HL-60 (cell line): ENCODE measurements around the gene MAPK10.

Source experiments
- DNase-seq, 2 experiments: peaks; one replicate each; pipeline ENCODE4 v3.0.0-alpha.2; 2010 to 2020; ENCODE audit warnings: low read depth in 1 of 2, low spot score in 1 of 2
- H3K27ac ChIP-seq: fragments of 250-450 bp; sonication (Bioruptor Pico); replicated peaks from 2 replicates; pipeline ENCODE4 v1.5.1; 2020; ENCODE audit warnings: mild to moderate bottlenecking, moderate library complexity
- H3K27me3 ChIP-seq: fragments of 250-450 bp; sonication (Bioruptor Pico); 2 replicates; pipeline ENCODE4 v1.5.1; 2021; ENCODE audit warnings: mild to moderate bottlenecking, moderate library complexity; ENCODE audit not compliant: insufficient read depth, poor library complexity, severe bottlenecking
- H3K4me3 ChIP-seq: replicated peaks from 2 replicates; pipeline ENCODE4 v1.5.1; 2011; ENCODE audit warnings: mild to moderate bottlenecking, control low read depth, low read length; ENCODE audit not compliant: insufficient read depth
- GABPA ChIP-seq: IDR thresholded peaks from 2 replicates; pipeline ENCODE4 v1.6.1; 2012; ENCODE audit warnings: low read depth
- POLR2AphosphoS5 ChIP-seq: IDR thresholded peaks from 2 replicates; pipeline ENCODE4 v1.6.1; 2012; ENCODE audit warnings: low read depth
- REST ChIP-seq: IDR thresholded peaks from 2 replicates; pipeline ENCODE4 v1.6.1; 2012; ENCODE audit warnings: low read depth; ENCODE audit not compliant: insufficient replicate concordance
- SPI1 ChIP-seq: IDR thresholded peaks from 2 replicates; pipeline ENCODE4 v1.6.1; 2012; ENCODE audit warnings: low read depth, mild to moderate bottlenecking, borderline replicate concordance
- TF ChIP-seq, protein P1 (sequence below): IDR thresholded peaks from one replicate; pipeline ENCODE4 v1.5.1; 2011; ENCODE audit warnings: low read length, control low read depth, inconsistent platforms; ENCODE audit not compliant: insufficient read depth

Gene MAPK10

DNA sequence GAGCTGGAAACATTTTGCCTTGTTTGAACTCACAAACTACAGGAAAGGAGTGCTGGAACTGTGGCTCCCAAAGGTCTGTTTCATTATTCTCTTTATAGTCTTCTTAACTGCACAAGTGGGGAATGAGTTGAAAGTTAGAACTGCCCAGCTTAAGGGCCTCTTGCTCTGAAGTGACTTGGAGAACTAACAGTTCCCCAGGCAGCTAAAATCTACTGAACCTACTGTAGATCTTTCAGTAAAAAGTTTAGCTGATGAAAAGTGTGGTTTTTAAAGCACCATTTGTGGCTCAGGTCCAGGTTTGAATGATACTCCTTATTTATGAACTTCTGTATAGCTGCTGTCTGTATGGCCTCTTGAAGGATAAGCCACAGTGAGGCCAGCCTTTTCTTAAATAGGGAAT is 353.8 kb downstream of the MAPK10 start:
- no peak overlapping the region for H3K4me3 ChIP-seq
- no peak for DNase-seq
- no peaks in the 10 kb centered on the region for H3K27me3 ChIP-seq
- TF ChIP-seq SPI1 (no peak), POLR2AphosphoS5 (no peak), GABPA (no peak)
- no peak overlapping the region for H3K27ac ChIP-seq

DNA sequence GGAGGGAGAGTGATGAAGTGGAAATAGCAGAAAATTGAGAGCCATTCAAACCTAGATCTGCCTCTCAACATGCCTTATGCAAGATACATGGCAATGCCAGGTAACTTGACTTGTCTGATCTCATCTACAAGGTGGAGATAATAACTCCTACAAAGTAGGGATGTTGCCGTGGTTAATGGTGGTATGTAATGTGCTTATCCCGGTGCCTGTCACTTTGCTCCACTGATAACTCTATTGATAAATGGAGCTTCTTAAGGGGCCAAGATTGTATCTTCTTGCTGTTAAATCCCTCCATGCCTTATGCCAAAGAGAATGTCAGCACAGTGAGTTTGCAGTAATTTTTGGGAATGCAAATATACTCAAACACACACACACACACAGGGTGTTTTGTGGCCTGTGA is 355.8 kb downstream of the MAPK10 start:
- TF ChIP-seq GABPA (no peak), SPI1 (no peak), REST (no peak), POLR2AphosphoS5 (no peak)
- TF ChIP-seq, protein P1, sequence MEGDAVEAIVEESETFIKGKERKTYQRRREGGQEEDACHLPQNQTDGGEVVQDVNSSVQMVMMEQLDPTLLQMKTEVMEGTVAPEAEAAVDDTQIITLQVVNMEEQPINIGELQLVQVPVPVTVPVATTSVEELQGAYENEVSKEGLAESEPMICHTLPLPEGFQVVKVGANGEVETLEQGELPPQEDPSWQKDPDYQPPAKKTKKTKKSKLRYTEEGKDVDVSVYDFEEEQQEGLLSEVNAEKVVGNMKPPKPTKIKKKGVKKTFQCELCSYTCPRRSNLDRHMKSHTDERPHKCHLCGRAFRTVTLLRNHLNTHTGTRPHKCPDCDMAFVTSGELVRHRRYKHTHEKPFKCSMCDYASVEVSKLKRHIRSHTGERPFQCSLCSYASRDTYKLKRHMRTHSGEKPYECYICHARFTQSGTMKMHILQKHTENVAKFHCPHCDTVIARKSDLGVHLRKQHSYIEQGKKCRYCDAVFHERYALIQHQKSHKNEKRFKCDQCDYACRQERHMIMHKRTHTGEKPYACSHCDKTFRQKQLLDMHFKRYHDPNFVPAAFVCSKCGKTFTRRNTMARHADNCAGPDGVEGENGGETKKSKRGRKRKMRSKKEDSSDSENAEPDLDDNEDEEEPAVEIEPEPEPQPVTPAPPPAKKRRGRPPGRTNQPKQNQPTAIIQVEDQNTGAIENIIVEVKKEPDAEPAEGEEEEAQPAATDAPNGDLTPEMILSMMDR, result no peak
- H3K27ac ChIP-seq, result no peak overlapping the region
- H3K4me3 ChIP-seq, result no peak overlapping the region
- H3K27me3 ChIP-seq, result no peaks in the 10 kb centered on the region
- DNase-seq, result no peak

DNA sequence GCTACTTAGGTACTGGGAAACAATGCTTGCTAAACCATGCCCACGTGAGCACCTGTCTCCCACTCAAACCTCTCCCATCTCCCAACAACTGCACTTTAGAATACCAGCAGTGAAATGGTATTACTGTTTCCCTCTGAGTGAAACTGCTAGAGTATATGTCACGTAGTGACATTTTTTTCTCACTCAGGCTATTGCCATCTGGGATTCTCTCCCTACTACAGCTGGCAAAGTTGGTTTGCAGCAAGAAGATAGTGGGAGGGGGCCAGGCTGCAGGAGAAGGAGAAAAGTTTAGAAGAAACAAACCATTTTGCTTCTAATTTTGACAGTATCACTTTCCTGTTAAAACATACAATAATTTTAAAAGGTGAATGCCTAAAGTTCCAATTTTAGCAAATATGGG is 358.3 kb downstream of the MAPK10 start:
- H3K4me3 ChIP-seq, result no peak overlapping the region
- H3K27me3 ChIP-seq, result no peaks in the 10 kb centered on the region
- TF ChIP-seq REST, result no peak
- no peak for TF ChIP-seq GABPA
- TF ChIP-seq, protein P1, result no peak
- no peak for TF ChIP-seq SPI1
- no peak for TF ChIP-seq POLR2AphosphoS5
- DNase-seq, result no peak
- H3K27ac ChIP-seq, result no peak overlapping the region

GRCh38 chr4:85995361-85995760 is 364.5 kb downstream of the MAPK10 start:
- Histone ChIP-seq H3K27me3 (no peaks in the 10 kb centered on the region), H3K27ac (no peak overlapping the region), H3K4me3 (no peak overlapping the region)
- TF ChIP-seq REST, result no peak
- no peak for TF ChIP-seq SPI1
- TF ChIP-seq, protein P1, result no peak
- no peak for TF ChIP-seq POLR2AphosphoS5
- no peak for TF ChIP-seq GABPA
- DNase-seq, result no peak
